Measurements from ENCODE around the gene SH2D1A. TPM values are rescaled to one million over a fixed set of nuclear protein-coding genes. Genes with fewer than 3 reads are reported as not detected.

The SH2D1A gene
- total RNA-seq, 1 experiment from 2014 or later: not detected

GRCh38 chrX:124415115-124415800 is 68.9 kb downstream of the SH2D1A start:
- no peak overlapping the region for H3K27ac ChIP-seq (ENCODE audit: insufficient read length, low read depth, low read length)
- no peak overlapping the region for H4K5ac ChIP-seq (ENCODE audit: insufficient read length, low read depth, low read length)
- H3K14ac ChIP-seq (ENCODE audit: insufficient read depth, low read length): no peak overlapping the region

More at GRCh38 chrX:124415115-124415800, 68.9 kb downstream of the SH2D1A start:
- Histone ChIP-seq H3K4me1 (ENCODE audit: insufficient read depth, low read length) (no peaks in the 10 kb centered on the region; the same call in 1 of the 2 replicates), H3K79me1 (ENCODE audit: insufficient read depth, low read depth, low read length, poor library complexity, severe bottlenecking) (no peaks in the 10 kb centered on the region), H3K4ac (ENCODE audit: low read depth, low read length) (no peak overlapping the region), H2BK5ac (ENCODE audit: insufficient read length, low read length) (no peak overlapping the region), H2AFZ (ENCODE audit: low read length) (no peak overlapping the region), H3K27me3 (ENCODE audit: insufficient read depth, low read length) (no peaks in the 10 kb centered on the region), H2BK120ac (ENCODE audit: low read depth, low read length, poor library complexity, severe bottlenecking) (no peak overlapping the region), H4K91ac (ENCODE audit: insufficient read length, low read depth, low read length) (no peak overlapping the region), H3K18ac (ENCODE audit: insufficient read length, low read depth, low read length) (no peak overlapping the region), H3K23me2 (ENCODE audit: insufficient read length, low read depth, low read length, poor library complexity, severe bottlenecking) (no peaks in the 10 kb centered on the region), H2BK12ac (ENCODE audit: insufficient read length, low read depth, low read length) (no peak overlapping the region), H2AK5ac (ENCODE audit: insufficient read length, low read length) (no peak overlapping the region), H2BK20ac (ENCODE audit: low read depth, low read length, poor library complexity, severe bottlenecking) (no peak overlapping the region), H4K20me1 (ENCODE audit: control insufficient read depth, insufficient read depth, insufficient read length) (no peaks in the 10 kb centered on the region), H3K23ac (ENCODE audit: insufficient read length, low read depth, low read length) (no peak overlapping the region), H3K79me2 (ENCODE audit: insufficient read depth, low read length) (no peaks in the 10 kb centered on the region), H4K8ac (replicated peaks; ENCODE audit: insufficient read length, low read depth, low read length) (no peak overlapping the region), H3K9ac (ENCODE audit: extremely low read depth, insufficient read length, low read length) (no peak overlapping the region), H3T11ph (ENCODE audit: low read length) (no peak overlapping the region), H2BK15ac (ENCODE audit: low read depth, low read length) (no peak overlapping the region), H3K9me3 (ENCODE audit: control insufficient read depth, low read depth, low read length) (peaks cover 5% of the 10 kb centered on the region), H3K4me2 (ENCODE audit: insufficient read depth, insufficient read length, low read length) (no peak overlapping the region), H3K56ac (ENCODE audit: insufficient read length, low read depth, low read length) (no peak overlapping the region)
- no peak for TF ChIP-seq CTCF (conservative IDR thresholded peaks at IDR 0.05)
- Mint-ChIP-seq H3K4me1 (peaks cover 8 to 9% of the 10 kb centered on the region in 2 experiments), H3K9me3 (peaks cover 3 to 9% of the 10 kb centered on the region in 2 experiments; a peak in 3 of 5 replicates), H3K27me3 (ENCODE audit: low read depth) (no peaks in the 10 kb centered on the region), H3K27ac (no peak overlapping the region), H3K36me3 (ENCODE audit: insufficient read depth in 1 of 3, low read depth in 3 of 3) (peaks cover 0 to 5% (median 0%) of the 10 kb centered on the region in 3 experiments; a peak in 3 of 7 replicates), H3K4me3 (no peak overlapping the region)
- DNase-seq: no peak
- no CpG with 5 or more reads among the region's 5 CpGs for WGBS (ENCODE audit: extremely low coverage, insufficient read length, low lambda C conversion rate)

All from H9 (cell line).